ENCODE results near the gene LMBR1L. TPM values are rescaled to one million over a fixed set of nuclear protein-coding genes. Genes with fewer than 3 reads are reported as not detected.

LMBR1L gene
- 33.5 and 34.1 TPM in 2 replicates for total RNA-seq

GRCh38 chr12:49110464-49111155 is at the start of gene LMBR1L:
TSS of gene LMBR1L (minus strand) at chr12:49110847. CDS start at chr12:49110555, 292 bp downstream.

GRCh38 chr12:49131051-49131893 is 20.6 kb upstream of the LMBR1L start, which contains the start of gene TUBA1B:
TSS of gene TUBA1B (minus strand) at chr12:49131395. CDS start at chr12:49131300, 95 bp downstream.

GRCh38 chr12:49094160-49094974 is 16.3 kb downstream of the LMBR1L start, which contains the start of gene DHH:
TSS of gene DHH (minus strand) at chr12:49094801. CDS start at chr12:49094512, 289 bp downstream.

GRCh38 chr12:49069507-49070346 is 40.9 kb downstream of the LMBR1L start, which contains the start of gene RHEBL1:
TSS of gene RHEBL1 (minus strand) at chr12:49069979. CDS start at chr12:49069785, 194 bp downstream.

GRCh38 chr12:49060237-49061156 is 50.1 kb downstream of the LMBR1L start, which contains the start of gene KMT2D:
TSS of gene KMT2D (minus strand) at chr12:49060794. CDS start at chr12:49055324, 5,470 bp downstream.

Other genes with a start within 250 kb of the LMBR1L start
- gene RND1, start 245.0 kb downstream of the LMBR1L start, total RNA-seq: 0.40 and 0.62 TPM in 2 replicates
- gene FKBP11, start 185.4 kb downstream of the LMBR1L start, total RNA-seq: 15.9 and 16.8 TPM in 2 replicates
- gene ARF3, start 153.4 kb downstream of the LMBR1L start, total RNA-seq: 34.9 and 38.1 TPM in 2 replicates
- 0.06 TPM in 1 of 2 replicates, not detected in the other for gene WNT10B, start 139.1 kb downstream of the LMBR1L start, total RNA-seq
- not detected in 2 replicates for gene WNT1, start 132.5 kb downstream of the LMBR1L start, total RNA-seq
- gene DDN, start 111.5 kb downstream of the LMBR1L start, total RNA-seq: 0.06 and 0.13 TPM in 2 replicates
- 83.4 and 87.9 TPM in 2 replicates for gene PRKAG1, start 92.1 kb downstream of the LMBR1L start, total RNA-seq
- 23.5 and 31.5 TPM in 2 replicates for gene KMT2D, start 50.1 kb downstream of the LMBR1L start, total RNA-seq
- 0.19 and 0.40 TPM in 2 replicates for gene RHEBL1, start 40.9 kb downstream of the LMBR1L start, total RNA-seq
- gene DHH, start 16.0 kb downstream of the LMBR1L start, total RNA-seq: under 0.01 and 0.06 TPM in 2 replicates
- gene TUBA1B, start 20.5 kb upstream of the LMBR1L start, total RNA-seq: 1,878 and 2,204 TPM in 2 replicates
- 652 and 678 TPM in 2 replicates for gene TUBA1A, start 78.2 kb upstream of the LMBR1L start, total RNA-seq
- gene TUBA1C, start 154.2 kb upstream of the LMBR1L start, total RNA-seq: 277 and 325 TPM in 2 replicates
- gene PRPH, start 184.3 kb upstream of the LMBR1L start, total RNA-seq: 0.92 and 1.4 TPM in 2 replicates
- gene TROAP, start 212.4 kb upstream of the LMBR1L start, total RNA-seq: 9.5 and 10.6 TPM in 2 replicates
- gene C1QL4, start 226.3 kb upstream of the LMBR1L start, total RNA-seq: 0.06 TPM in 1 of 2 replicates, not detected in the other
- gene DNAJC22, start 236.0 kb upstream of the LMBR1L start, total RNA-seq: 4.9 and 5.4 TPM in 2 replicates